ENCODE measurements around the gene LRRC71.

LRRC71 gene

DNA sequence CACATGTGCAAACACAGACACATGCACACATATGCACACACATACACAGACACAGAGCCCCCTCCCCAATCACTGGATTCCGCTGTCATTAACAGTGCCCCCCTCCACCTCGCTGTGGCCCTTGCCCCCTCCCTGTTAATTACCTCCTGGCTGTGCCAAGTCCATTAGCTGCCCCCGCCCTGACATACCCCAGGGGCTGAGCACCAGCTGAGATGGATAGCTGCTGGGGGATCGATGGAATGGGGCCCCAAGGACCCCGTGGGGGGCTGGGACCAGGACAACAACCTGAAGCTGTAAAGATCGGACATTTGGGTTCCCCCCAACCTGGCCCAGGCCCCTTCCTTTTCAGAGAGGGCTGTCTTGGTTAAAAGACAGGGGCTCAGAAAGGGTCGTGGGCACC lies 36.5 kb upstream of the LRRC71 start:
- no peak for TF ChIP-seq GLIS3 (CRISPR knock-in tag; IDR thresholded peaks at IDR 0.05)
- TF ChIP-seq ESRRG (CRISPR knock-in tag; IDR thresholded peaks at IDR 0.05) = no peak
- no peak for TF ChIP-seq OSR1 (CRISPR knock-in tag; IDR thresholded peaks at IDR 0.05)
- TF ChIP-seq, protein P1, sequence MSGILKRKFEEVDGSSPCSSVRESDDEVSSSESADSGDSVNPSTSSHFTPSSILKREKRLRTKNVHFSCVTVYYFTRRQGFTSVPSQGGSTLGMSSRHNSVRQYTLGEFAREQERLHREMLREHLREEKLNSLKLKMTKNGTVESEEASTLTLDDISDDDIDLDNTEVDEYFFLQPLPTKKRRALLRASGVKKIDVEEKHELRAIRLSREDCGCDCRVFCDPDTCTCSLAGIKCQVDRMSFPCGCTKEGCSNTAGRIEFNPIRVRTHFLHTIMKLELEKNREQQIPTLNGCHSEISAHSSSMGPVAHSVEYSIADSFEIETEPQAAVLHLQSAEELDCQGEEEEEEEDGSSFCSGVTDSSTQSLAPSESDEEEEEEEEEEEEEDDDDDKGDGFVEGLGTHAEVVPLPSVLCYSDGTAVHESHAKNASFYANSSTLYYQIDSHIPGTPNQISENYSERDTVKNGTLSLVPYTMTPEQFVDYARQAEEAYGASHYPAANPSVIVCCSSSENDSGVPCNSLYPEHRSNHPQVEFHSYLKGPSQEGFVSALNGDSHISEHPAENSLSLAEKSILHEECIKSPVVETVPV (CRISPR knock-in tag; IDR thresholded peaks at IDR 0.05) = no peak
- ATAC-seq = no peak

DNA sequence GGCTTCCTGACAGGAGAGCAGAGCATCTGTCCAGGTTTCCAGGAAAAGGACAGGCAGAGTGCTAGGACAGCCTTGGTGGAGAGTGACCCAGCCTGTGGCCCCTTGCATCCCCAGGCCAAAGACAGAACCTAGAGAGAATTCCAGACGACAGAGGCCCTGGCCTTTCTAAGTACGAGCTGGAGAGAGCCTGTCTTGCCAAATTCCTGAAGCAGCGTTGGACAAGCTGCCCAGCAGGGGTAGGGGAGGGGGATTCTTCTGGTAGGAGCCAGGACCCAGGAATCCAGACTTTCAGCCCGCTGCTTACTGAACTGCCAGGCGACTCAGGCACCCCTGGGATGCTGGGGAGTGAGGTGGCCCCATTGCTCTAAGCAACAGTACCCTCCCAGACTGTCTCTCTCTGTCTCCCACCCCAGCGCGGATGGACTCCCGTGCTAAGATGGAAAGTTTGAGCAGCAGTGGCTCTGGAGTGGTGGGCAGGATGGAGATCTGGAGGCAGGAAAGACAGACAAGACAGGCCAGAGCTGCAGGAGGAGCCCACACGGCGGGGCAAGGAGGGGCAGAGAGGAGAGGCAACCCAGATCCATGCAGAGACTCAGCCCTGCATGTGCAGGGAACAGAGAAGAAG lies 35.8 kb upstream of the LRRC71 start:
- peak; percentile 6; the same call in 2 of the 3 replicates for ATAC-seq
- TF ChIP-seq TOX (CRISPR knock-in tag; IDR thresholded peaks at IDR 0.05; ENCODE audit: borderline replicate concordance) = no peak
- no peak for TF ChIP-seq ZFP3 (CRISPR knock-in tag; IDR thresholded peaks at IDR 0.05)
- TF ChIP-seq GLIS3 (CRISPR knock-in tag; IDR thresholded peaks at IDR 0.05) = no peak
- TF ChIP-seq, protein P2, sequence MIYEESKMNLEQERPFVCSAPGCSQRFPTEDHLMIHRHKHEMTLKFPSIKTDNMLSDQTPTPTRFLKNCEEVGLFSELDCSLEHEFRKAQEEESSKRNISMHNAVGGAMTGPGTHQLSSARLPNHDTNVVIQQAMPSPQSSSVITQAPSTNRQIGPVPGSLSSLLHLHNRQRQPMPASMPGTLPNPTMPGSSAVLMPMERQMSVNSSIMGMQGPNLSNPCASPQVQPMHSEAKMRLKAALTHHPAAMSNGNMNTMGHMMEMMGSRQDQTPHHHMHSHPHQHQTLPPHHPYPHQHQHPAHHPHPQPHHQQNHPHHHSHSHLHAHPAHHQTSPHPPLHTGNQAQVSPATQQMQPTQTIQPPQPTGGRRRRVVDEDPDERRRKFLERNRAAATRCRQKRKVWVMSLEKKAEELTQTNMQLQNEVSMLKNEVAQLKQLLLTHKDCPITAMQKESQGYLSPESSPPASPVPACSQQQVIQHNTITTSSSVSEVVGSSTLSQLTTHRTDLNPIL (CRISPR knock-in tag; IDR thresholded peaks at IDR 0.05; ENCODE audit: low read depth) = no peak
- no peak for TF ChIP-seq SNAI2 (CRISPR knock-in tag; IDR thresholded peaks at IDR 0.05)
- TF ChIP-seq ZNF70 (CRISPR knock-in tag; IDR thresholded peaks at IDR 0.05) = no peak
- TF ChIP-seq TCF4 (CRISPR knock-in tag; IDR thresholded peaks at IDR 0.05; ENCODE audit: borderline replicate concordance) = no peak
- no peak for TF ChIP-seq ZNF8 (CRISPR knock-in tag; IDR thresholded peaks at IDR 0.05)
- TF ChIP-seq OSR1 (CRISPR knock-in tag; IDR thresholded peaks at IDR 0.05) = no peak
- no peak for TF ChIP-seq BACH2 (CRISPR knock-in tag; IDR thresholded peaks at IDR 0.05; ENCODE audit: borderline replicate concordance)
- no peak for TF ChIP-seq RARB (CRISPR knock-in tag; IDR thresholded peaks at IDR 0.05)

DNA sequence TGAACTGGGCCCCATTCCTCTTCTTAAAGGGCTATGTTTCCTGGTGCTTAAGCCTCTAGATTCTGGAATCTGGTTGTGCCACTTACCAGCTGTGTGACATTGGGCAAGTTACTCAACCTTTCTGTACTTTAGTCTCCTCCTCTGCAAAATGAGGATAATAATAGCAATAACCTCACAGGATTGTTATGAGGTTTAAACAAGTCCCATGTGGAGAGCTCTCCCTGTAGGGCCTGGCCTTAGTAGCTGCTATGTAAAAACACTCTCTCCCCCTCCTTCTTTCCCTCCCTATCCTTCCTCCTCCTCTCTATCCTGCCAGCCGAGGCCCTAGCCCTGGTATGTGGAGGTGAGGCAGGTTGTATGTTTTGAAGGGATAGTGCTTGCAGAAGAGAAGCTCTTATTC lies 35.1 kb upstream of the LRRC71 start:
- no peak for TF ChIP-seq ESRRG (CRISPR knock-in tag; IDR thresholded peaks at IDR 0.05)
- TF ChIP-seq PPARA (CRISPR knock-in tag; IDR thresholded peaks at IDR 0.05; ENCODE audit: borderline replicate concordance) = no peak
- TF ChIP-seq ZNF565 (CRISPR knock-in tag; conservative IDR thresholded peaks at IDR 0.05; ENCODE audit: low read depth) = no peak
- TF ChIP-seq, protein P3, sequence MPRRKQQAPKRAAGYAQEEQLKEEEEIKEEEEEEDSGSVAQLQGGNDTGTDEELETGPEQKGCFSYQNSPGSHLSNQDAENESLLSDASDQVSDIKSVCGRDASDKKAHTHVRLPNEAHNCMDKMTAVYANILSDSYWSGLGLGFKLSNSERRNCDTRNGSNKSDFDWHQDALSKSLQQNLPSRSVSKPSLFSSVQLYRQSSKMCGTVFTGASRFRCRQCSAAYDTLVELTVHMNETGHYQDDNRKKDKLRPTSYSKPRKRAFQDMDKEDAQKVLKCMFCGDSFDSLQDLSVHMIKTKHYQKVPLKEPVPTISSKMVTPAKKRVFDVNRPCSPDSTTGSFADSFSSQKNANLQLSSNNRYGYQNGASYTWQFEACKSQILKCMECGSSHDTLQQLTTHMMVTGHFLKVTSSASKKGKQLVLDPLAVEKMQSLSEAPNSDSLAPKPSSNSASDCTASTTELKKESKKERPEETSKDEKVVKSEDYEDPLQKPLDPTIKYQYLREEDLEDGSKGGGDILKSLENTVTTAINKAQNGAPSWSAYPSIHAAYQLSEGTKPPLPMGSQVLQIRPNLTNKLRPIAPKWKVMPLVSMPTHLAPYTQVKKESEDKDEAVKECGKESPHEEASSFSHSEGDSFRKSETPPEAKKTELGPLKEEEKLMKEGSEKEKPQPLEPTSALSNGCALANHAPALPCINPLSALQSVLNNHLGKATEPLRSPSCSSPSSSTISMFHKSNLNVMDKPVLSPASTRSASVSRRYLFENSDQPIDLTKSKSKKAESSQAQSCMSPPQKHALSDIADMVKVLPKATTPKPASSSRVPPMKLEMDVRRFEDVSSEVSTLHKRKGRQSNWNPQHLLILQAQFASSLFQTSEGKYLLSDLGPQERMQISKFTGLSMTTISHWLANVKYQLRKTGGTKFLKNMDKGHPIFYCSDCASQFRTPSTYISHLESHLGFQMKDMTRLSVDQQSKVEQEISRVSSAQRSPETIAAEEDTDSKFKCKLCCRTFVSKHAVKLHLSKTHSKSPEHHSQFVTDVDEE (CRISPR knock-in tag; IDR thresholded peaks at IDR 0.05) = no peak
- TF ChIP-seq ARNTL (CRISPR knock-in tag; IDR thresholded peaks at IDR 0.05; ENCODE audit: borderline replicate concordance, low read depth) = no peak
- no peak for TF ChIP-seq OSR1 (CRISPR knock-in tag; IDR thresholded peaks at IDR 0.05)
- TF ChIP-seq TCF4 (CRISPR knock-in tag; IDR thresholded peaks at IDR 0.05; ENCODE audit: borderline replicate concordance) = no peak
- TF ChIP-seq ZNF8 (CRISPR knock-in tag; IDR thresholded peaks at IDR 0.05) = no peak
- TF ChIP-seq GLIS3 (CRISPR knock-in tag; IDR thresholded peaks at IDR 0.05) = no peak
- TF ChIP-seq, protein P4, sequence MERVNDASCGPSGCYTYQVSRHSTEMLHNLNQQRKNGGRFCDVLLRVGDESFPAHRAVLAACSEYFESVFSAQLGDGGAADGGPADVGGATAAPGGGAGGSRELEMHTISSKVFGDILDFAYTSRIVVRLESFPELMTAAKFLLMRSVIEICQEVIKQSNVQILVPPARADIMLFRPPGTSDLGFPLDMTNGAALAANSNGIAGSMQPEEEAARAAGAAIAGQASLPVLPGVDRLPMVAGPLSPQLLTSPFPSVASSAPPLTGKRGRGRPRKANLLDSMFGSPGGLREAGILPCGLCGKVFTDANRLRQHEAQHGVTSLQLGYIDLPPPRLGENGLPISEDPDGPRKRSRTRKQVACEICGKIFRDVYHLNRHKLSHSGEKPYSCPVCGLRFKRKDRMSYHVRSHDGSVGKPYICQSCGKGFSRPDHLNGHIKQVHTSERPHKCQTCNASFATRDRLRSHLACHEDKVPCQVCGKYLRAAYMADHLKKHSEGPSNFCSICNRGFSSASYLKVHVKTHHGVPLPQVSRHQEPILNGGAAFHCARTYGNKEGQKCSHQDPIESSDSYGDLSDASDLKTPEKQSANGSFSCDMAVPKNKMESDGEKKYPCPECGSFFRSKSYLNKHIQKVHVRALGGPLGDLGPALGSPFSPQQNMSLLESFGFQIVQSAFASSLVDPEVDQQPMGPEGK (CRISPR knock-in tag; IDR thresholded peaks at IDR 0.05; ENCODE audit: borderline replicate concordance) = no peak
- TF ChIP-seq TOX (CRISPR knock-in tag; IDR thresholded peaks at IDR 0.05; ENCODE audit: borderline replicate concordance) = no peak
- no peak for TF ChIP-seq ZC3H10 (CRISPR knock-in tag; IDR thresholded peaks at IDR 0.05)
- TF ChIP-seq CSDC2 (CRISPR knock-in tag; IDR thresholded peaks at IDR 0.05) = no peak
- TF ChIP-seq, protein P5, sequence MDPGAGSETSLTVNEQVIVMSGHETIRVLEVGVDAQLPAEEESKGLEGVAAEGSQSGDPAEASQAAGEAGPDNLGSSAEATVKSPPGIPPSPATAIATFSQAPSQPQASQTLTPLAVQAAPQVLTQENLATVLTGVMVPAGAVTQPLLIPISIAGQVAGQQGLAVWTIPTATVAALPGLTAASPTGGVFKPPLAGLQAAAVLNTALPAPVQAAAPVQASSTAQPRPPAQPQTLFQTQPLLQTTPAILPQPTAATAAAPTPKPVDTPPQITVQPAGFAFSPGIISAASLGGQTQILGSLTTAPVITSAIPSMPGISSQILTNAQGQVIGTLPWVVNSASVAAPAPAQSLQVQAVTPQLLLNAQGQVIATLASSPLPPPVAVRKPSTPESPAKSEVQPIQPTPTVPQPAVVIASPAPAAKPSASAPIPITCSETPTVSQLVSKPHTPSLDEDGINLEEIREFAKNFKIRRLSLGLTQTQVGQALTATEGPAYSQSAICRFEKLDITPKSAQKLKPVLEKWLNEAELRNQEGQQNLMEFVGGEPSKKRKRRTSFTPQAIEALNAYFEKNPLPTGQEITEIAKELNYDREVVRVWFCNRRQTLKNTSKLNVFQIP (CRISPR knock-in tag; IDR thresholded peaks at IDR 0.05; ENCODE audit: borderline replicate concordance, low read depth) = no peak
- TF ChIP-seq ZFP30 (CRISPR knock-in tag; IDR thresholded peaks at IDR 0.05) = no peak
- TF ChIP-seq BACH2 (CRISPR knock-in tag; IDR thresholded peaks at IDR 0.05; ENCODE audit: borderline replicate concordance) = no peak
- no peak for TF ChIP-seq ISL1 (CRISPR knock-in tag; IDR thresholded peaks at IDR 0.05)
- no peak for TF ChIP-seq RARB (CRISPR knock-in tag; IDR thresholded peaks at IDR 0.05)
- no peak for ATAC-seq

All from SK-N-SH treated with all-trans-retinoic acid at 6 μM for 48 hours (cell line).